BE2C (cell line): ENCODE measurements around the gene RARG.
"Not testable (repeated sequence)": the region's sequence is repeated elsewhere in the genome, so short reads cannot be mapped to it uniquely, and the experiment has no call there.

Source experiments
- DNase-seq: peaks from one replicate; pipeline ENCODE4 v3.0.0-alpha.2; 2020
- H3K27me3 ChIP-seq: fragments of 250-450 bp; sonication (Bioruptor Pico); 2 replicates; pipeline ENCODE4 v1.5.1; 2020; ENCODE audit warnings: mild to moderate bottlenecking
- H3K36me3 ChIP-seq: fragments of 250-450 bp; sonication (Bioruptor Pico); 2 replicates; pipeline ENCODE4 v1.5.1; 2020; ENCODE audit warnings: mild to moderate bottlenecking
- H3K4me1 ChIP-seq: fragments of 250-450 bp; sonication (Bioruptor Pico); 2 replicates; pipeline ENCODE4 v1.5.1; 2020
- H3K4me3 ChIP-seq: 2 replicates; pipeline ENCODE4 v1.5.1; 2011; ENCODE audit warnings: low read depth, low read length
- H3K9me3 ChIP-seq: fragments of 250-450 bp; sonication (Bioruptor Pico); 2 replicates; pipeline ENCODE4 v1.5.1; 2020
- TF ChIP-seq, protein P1 (sequence below): IDR thresholded peaks from 2 replicates; pipeline ENCODE4 v1.5.1; 2012; ENCODE audit warnings: mild to moderate bottlenecking, low read depth, low read length

Gene RARG

DNA sequence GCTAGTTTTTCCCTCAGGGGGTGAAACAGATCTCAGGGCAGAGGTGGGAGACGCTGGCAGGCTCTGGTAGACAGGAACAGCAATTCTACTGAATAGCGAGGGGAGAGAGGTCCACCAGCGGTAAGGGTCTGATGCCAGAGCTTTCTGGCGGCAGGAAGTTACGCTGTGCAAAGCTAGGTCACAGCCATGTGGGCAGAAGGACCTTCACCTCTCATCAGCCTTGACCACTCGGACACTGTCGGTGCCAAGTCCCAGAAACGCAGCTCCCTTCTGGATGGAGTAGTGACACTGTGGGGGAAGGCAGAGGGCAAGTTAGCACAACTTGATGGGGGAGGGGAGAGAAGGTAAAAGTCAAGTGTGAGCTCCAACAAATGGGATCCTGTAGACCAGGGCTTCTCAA is 61.8 kb downstream of the RARG start:
- Histone ChIP-seq H3K4me3 (no peak overlapping the region), H3K27me3 (no peaks in the 10 kb centered on the region), H3K9me3 (no peaks in the 10 kb centered on the region; the same call in 1 of the 2 replicates), H3K36me3 (no peaks in the 10 kb centered on the region), H3K4me1 (peaks cover 24% of the 10 kb centered on the region)
- TF ChIP-seq, protein P1, sequence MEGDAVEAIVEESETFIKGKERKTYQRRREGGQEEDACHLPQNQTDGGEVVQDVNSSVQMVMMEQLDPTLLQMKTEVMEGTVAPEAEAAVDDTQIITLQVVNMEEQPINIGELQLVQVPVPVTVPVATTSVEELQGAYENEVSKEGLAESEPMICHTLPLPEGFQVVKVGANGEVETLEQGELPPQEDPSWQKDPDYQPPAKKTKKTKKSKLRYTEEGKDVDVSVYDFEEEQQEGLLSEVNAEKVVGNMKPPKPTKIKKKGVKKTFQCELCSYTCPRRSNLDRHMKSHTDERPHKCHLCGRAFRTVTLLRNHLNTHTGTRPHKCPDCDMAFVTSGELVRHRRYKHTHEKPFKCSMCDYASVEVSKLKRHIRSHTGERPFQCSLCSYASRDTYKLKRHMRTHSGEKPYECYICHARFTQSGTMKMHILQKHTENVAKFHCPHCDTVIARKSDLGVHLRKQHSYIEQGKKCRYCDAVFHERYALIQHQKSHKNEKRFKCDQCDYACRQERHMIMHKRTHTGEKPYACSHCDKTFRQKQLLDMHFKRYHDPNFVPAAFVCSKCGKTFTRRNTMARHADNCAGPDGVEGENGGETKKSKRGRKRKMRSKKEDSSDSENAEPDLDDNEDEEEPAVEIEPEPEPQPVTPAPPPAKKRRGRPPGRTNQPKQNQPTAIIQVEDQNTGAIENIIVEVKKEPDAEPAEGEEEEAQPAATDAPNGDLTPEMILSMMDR = no peak
- no peak for DNase-seq

DNA sequence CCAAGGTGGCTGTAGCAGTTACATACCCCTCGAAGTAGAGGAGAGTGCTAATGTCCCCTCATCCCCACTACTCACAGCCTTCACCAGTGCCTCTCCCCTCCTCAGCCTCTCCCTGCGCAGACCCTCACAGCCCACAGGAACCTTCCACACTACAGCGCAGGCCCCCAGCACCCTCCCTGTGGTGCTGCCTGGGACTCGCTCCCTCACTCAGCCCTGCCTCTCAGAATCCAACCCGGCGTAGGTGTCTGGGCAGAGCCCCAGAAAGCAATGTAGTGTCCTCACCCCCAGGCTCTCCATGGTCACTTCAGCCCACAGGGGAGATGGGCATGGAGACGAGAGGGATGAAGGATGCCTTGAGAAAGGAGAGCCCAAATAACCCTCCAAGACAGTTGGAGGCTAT is 62.4 kb downstream of the RARG start:
- no peak for DNase-seq
- no peaks in the 10 kb centered on the region; the same call in 1 of the 2 replicates for H3K9me3 ChIP-seq
- TF ChIP-seq, protein P1 = no peak
- no peak overlapping the region for H3K4me3 ChIP-seq
- peaks cover 19% of the 10 kb centered on the region for H3K4me1 ChIP-seq
- H3K27me3 ChIP-seq = no peaks in the 10 kb centered on the region
- no peaks in the 10 kb centered on the region for H3K36me3 ChIP-seq

DNA sequence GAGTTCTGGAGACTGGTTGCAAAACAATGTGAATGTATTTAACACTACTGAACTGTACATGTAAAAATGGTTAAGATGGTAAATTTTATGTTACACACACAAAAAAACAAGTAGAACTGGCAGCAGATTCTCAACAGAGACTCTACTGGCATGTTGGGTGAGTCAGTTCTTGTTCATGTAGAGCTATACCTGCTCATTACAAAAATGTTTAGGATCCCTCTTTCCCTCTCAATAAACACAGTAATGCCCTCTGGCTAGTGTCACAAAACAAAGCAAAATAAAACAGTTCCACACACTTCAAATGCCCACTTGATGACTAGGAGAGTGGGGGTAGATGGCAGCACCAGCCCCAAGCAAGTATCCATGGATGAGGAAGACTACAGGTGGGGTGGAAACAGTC is 65.2 kb downstream of the RARG start:
- peaks cover 11% of the 10 kb centered on the region for H3K4me1 ChIP-seq
- no peak for DNase-seq
- H3K4me3 ChIP-seq = no peak overlapping the region
- H3K9me3 ChIP-seq = no peaks in the 10 kb centered on the region; the same call in 1 of the 2 replicates
- no peaks in the 10 kb centered on the region for H3K36me3 ChIP-seq
- H3K27me3 ChIP-seq = no peaks in the 10 kb centered on the region
- TF ChIP-seq, protein P1 = no peak

DNA sequence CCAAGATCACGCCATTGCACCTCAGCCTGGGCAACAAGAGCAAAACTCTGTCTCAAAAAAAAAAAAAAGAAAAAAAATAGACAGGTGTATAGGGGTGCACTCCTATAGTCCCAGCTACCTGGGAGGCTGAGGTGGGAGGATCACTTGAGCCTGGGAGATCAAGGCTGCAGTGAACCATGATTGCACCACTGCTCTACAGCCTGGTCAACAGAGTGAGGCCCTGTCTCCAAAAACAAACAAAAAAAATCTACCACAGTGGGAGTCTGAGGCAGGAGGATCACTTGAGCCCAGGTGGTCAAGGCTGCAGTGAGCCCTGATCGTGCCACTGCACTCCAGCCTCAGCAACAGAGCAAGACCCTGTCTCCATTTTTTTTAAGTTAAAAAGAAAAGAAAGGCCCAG is 69.0 kb downstream of the RARG start:
- H3K27me3 ChIP-seq, H3K4me3 ChIP-seq, H3K4me1 ChIP-seq, H3K9me3 ChIP-seq, DNase-seq, H3K36me3 ChIP-seq: not testable (repeated sequence)

DNA sequence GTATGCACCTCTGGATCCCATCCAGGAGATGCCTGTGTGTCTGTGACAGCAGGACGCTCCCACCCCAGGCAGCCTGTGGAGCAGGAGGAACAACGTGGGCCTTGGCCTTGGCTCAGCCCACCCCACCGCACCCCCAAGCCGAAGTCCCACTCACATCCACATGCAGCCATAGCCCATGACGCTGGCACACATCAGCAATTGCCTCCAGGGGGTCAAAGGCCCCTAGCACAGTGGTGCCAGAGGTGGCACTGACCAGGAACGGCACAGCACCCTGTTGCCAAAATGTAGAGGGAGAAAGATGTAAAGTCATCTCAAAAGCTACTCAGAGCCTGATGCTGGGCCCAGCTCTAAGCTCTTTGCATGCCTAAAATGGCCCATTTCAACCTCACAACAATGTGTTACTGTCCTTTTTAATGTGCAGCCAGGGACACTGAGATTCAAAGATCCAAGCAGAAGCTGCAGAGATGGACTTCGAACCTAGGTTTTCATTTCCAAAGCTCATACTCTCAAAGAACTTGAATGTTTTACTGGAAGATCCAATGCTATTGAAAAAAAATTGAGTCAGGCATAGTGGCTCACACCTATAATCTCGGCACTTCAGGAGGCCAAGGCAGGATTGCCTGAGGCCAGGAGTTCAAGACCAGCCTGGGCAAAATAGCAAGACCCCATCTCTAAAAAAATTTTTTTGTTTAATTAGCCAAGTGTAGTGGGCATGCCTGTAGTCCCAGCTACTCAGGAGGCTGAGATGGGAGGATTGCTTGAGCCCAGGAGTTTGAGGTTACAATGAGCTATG is 70.7 kb downstream of the RARG start:
- no peaks in the 10 kb centered on the region for H3K4me1 ChIP-seq
- H3K4me3 ChIP-seq = no peak overlapping the region
- no peaks in the 10 kb centered on the region for H3K27me3 ChIP-seq
- H3K36me3 ChIP-seq = no peaks in the 10 kb centered on the region
- H3K9me3 ChIP-seq = no peaks in the 10 kb centered on the region
- no peak for DNase-seq
- TF ChIP-seq, protein P1 = no peak

DNA sequence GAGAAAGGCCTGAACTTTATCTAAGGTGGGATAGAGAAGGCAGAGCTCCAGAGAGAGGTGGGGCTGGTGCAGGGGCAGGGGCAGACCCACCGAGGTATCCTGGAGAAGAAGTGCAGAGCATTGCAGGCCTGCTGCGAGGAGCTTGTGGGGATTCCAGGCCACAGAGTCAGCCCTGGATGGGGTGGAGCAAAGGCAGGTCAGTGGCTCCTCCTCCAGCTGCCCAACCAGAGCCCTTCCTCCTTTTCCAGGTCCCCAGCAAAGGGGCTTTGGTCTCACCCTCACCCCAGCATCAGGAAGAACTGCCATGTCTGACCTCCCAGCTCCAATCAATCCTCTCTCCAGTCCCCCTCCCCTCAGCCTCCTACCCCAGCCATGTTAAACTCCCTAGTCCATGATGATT is 71.3 kb downstream of the RARG start:
- Histone ChIP-seq H3K27me3 (no peaks in the 10 kb centered on the region), H3K4me1 (no peaks in the 10 kb centered on the region), H3K36me3 (no peaks in the 10 kb centered on the region), H3K9me3 (no peaks in the 10 kb centered on the region), H3K4me3 (no peak overlapping the region)
- TF ChIP-seq, protein P1 = no peak
- no peak for DNase-seq
